ENCODE results near the gene MTIF2.
A peak's percentile ranks its signal among the peaks of the same experiment; 100 is the strongest.
"Not testable (repeated sequence)": the region's sequence is repeated elsewhere in the genome, so short reads cannot be mapped to it uniquely, and the experiment has no call there.

Gene MTIF2

GRCh38 chr2:55268907-55269644 lies at the start of gene MTIF2:
Gene MTIF2 (minus strand): TSS chr2:55269231. CDS start chr2:55263858, 5,373 bp downstream.
- peak; percentile 96 for DNase-seq

GRCh38 chr2:55314985-55315384 lies 46.0 kb upstream of the MTIF2 start:
- no peak for DNase-seq

- no peak for DNase-seq
Measured at GRCh38 chr2:55311444-55311870, 42.4 kb upstream of the MTIF2 start.

- no peak for DNase-seq
Measured at GRCh38 chr2:55309446-55309845, 40.4 kb upstream of the MTIF2 start.

- DNase-seq = no peak
Measured at GRCh38 chr2:55302241-55302640, 33.2 kb upstream of the MTIF2 start.

GRCh38 chr2:55301277-55301676 lies 32.2 kb upstream of the MTIF2 start:
- no peak for DNase-seq

- no peak for DNase-seq
Measured at GRCh38 chr2:55296393-55296792, 27.4 kb upstream of the MTIF2 start.

- no peak for DNase-seq
Measured at GRCh38 chr2:55283083-55283482, 14.1 kb upstream of the MTIF2 start.

- peak; percentile 89 for DNase-seq
Measured at GRCh38 chr2:55282110-55282917, 13.3 kb upstream of the MTIF2 start.

GRCh38 chr2:55280851-55281546 lies 12.0 kb upstream of the MTIF2 start:
- not testable (repeated sequence) for DNase-seq

GRCh38 chr2:55279859-55280424 lies 10.9 kb upstream of the MTIF2 start:
- not testable (repeated sequence) for DNase-seq

- not testable (repeated sequence) for DNase-seq
Measured at GRCh38 chr2:55279214-55279835, 10.3 kb upstream of the MTIF2 start.

GRCh38 chr2:55277310-55277709 lies 8.3 kb upstream of the MTIF2 start:
- DNase-seq = no peak

- DNase-seq = not testable (repeated sequence)
Measured at GRCh38 chr2:55274346-55274745, 5.3 kb upstream of the MTIF2 start.

- peak; percentile 23 for DNase-seq
Measured at GRCh38 chr2:55269645-55269990, 587 bp upstream of the MTIF2 start.

- peak; percentile 16 for DNase-seq
Measured at GRCh38 chr2:55268288-55268906, 634 bp downstream of the MTIF2 start.

- DNase-seq = not testable (repeated sequence)
Measured at GRCh38 chr2:55259586-55259985, 9.4 kb downstream of the MTIF2 start.

- DNase-seq = no peak
Measured at GRCh38 chr2:55252832-55253231, 16.2 kb downstream of the MTIF2 start.

GRCh38 chr2:55247025-55247424 lies 22.0 kb downstream of the MTIF2 start:
- no peak for DNase-seq

GRCh38 chr2:55245411-55245810 lies 23.6 kb downstream of the MTIF2 start:
- no peak for DNase-seq

GRCh38 chr2:55242617-55243016 lies 26.4 kb downstream of the MTIF2 start:
- no peak for DNase-seq

GRCh38 chr2:55241582-55241981 lies 27.4 kb downstream of the MTIF2 start:
- DNase-seq = not testable (repeated sequence)

Data from RPMI8226 (cell line).